Lung (tissue), 12 donors: ENCODE measurements around the gene PAPSS1. TPM values are rescaled to one million over a fixed set of nuclear protein-coding genes. Genes with fewer than 3 reads are reported as not detected.

Experiments used
- ATAC-seq: fragments of 200-7000 bp; cut with Tn5 transposase; one replicate; pipeline ENCODE4 v1.9.1; 2020; ENCODE audit warnings: moderate number of reproducible peaks; ENCODE audit not compliant: insufficient read depth, low FRiP score
- DNase-seq, 3 donors: peaks; one replicate each; pipeline ENCODE4 v3.0.0-alpha.2; 2013 to 2017
- H3K27ac ChIP-seq, 2 donors: one replicate each; pipeline ENCODE4 v1.5.1; 2013; ENCODE audit warnings: mild to moderate bottlenecking in 2 of 2, moderate library complexity in 2 of 2, control low read depth in 1 of 2, inconsistent platforms in 1 of 2, low read depth in 1 of 2, low read length in 1 of 2
- H3K27me3 ChIP-seq, 3 donors: one replicate each; pipeline ENCODE4 v1.5.1; 2013; ENCODE audit warnings: low read length in 2 of 3; ENCODE audit not compliant: control insufficient read depth in 3 of 3, insufficient read depth in 3 of 3
- H3K36me3 ChIP-seq, 4 donors: one replicate each; pipeline ENCODE4 v1.5.1; 2013; ENCODE audit warnings: low read length in 4 of 4, mild to moderate bottlenecking in 1 of 4, moderate library complexity in 1 of 4; ENCODE audit not compliant: control insufficient read depth in 4 of 4, insufficient read depth in 4 of 4
- H3K4me1 ChIP-seq, 5 donors: one replicate each; pipeline ENCODE4 v1.5.1; 2013; ENCODE audit warnings: low read length in 5 of 5, mild to moderate bottlenecking in 2 of 5, moderate library complexity in 1 of 5; ENCODE audit not compliant: control insufficient read depth in 5 of 5, insufficient read depth in 5 of 5
- H3K4me3 ChIP-seq: one replicate; pipeline ENCODE4 v1.5.1; 2013; ENCODE audit warnings: mild to moderate bottlenecking, control low read depth, moderate library complexity
- H3K9ac ChIP-seq, 2 donors: one replicate each; pipeline ENCODE4 v1.5.1; 2013; ENCODE audit warnings: low read length in 2 of 2, control low read depth in 1 of 2; ENCODE audit not compliant: insufficient read depth in 1 of 2
- H3K9me3 ChIP-seq, 4 donors: one replicate each; pipeline ENCODE4 v1.5.1; 2013; ENCODE audit warnings: low read length in 3 of 4, mild to moderate bottlenecking in 1 of 4, moderate library complexity in 1 of 4; ENCODE audit not compliant: control insufficient read depth in 4 of 4, insufficient read depth in 3 of 4
- CTCF ChIP-seq: IDR thresholded peaks from 2 replicates; pipeline ENCODE4 v1.5.1; 2012; ENCODE audit warnings: mild to moderate bottlenecking; ENCODE audit errors: control extremely low read depth, extremely low read depth
- WGBS, 2 donors: extraction: QIAGEN DNeasy Blood & Tissue Kit; methylation state at CpG; one replicate each; pipeline ENCODE4 v1.1.7; 2013; 5-methylcytosine and 5-hydroxymethylcytosine counted together
- polyA plus RNA-seq, 2 donors: library from polyadenylated mRNA; stranded (reverse); fragments of 200-250 nt; gene quantifications; one replicate each; pipeline ENCODE4 v1.2.1, GENCODE V29; 2013
- total RNA-seq, 2 donors: library from RNA; depleted of rRNA in 1 of 2; stranded (reverse); fragments of >200 nt in 1 of 2; gene quantifications; one replicate each; pipeline ENCODE4 v1.2.1, GENCODE V29; 2014 to 2021
- donor health status: control.
- donor health status: control.
- donor health status: Bipolar disorder and iron deficiency.
- donor health status: healthy.
- donor health status: DM: yes; HTN: yes; CAD: no.

Gene PAPSS1
- total and polyA plus RNA-seq, 4 donors = 39.5 to 71.7 (median 55.3) TPM

GRCh38 chr4:107746161-107746560 lies 26.1 kb upstream of the PAPSS1 start:
- Histone ChIP-seq H3K27me3 (no peaks in the 10 kb centered on the region), H3K36me3 (no peaks in the 10 kb centered on the region), H3K9ac (no peak overlapping the region), H3K4me3 (no peak overlapping the region), H3K4me1 (peaks cover 0 to 3% (median 0%) of the 10 kb centered on the region in 5 donors), H3K9me3 (peaks cover 0 to 4% (median 0%) of the 10 kb centered on the region in 4 donors), H3K27ac (no peak overlapping the region)
- DNase-seq (no peak), ATAC-seq (no peak)
- 92 to 94% methylated on average over 1 of the region's 1 CpG for WGBS, 2 donors
- TF ChIP-seq CTCF = no peak

- Histone ChIP-seq H3K9me3 (peaks cover 0 to 4% (median 0%) of the 10 kb centered on the region in 4 donors), H3K27ac (no peak overlapping the region), H3K27me3 (no peaks in the 10 kb centered on the region), H3K9ac (no peak overlapping the region), H3K4me1 (peaks cover 0 to 10% (median 3%) of the 10 kb centered on the region in 5 donors), H3K36me3 (no peaks in the 10 kb centered on the region), H3K4me3 (no peak overlapping the region)
- ATAC-seq (no peak), DNase-seq (no peak)
- no peak for TF ChIP-seq CTCF
Measured at GRCh38 chr4:107744532-107744931, 24.5 kb upstream of the PAPSS1 start.

GRCh38 chr4:107743532-107743931 lies 23.5 kb upstream of the PAPSS1 start:
- no peak overlapping the region for H3K27ac ChIP-seq
- H3K9me3 ChIP-seq = peaks cover 0 to 4% (median 0%) of the 10 kb centered on the region in 4 donors
- peaks cover 0 to 10% (median 3%) of the 10 kb centered on the region in 5 donors for H3K4me1 ChIP-seq
- no peak overlapping the region for H3K4me3 ChIP-seq
- no peak for TF ChIP-seq CTCF
- DNase-seq = no peak
- H3K9ac ChIP-seq = no peak overlapping the region
- 36 to 50% methylated on average over 1 of the region's 1 CpG for WGBS, 2 donors
- no peaks in the 10 kb centered on the region for H3K36me3 ChIP-seq
- ATAC-seq = no peak
- H3K27me3 ChIP-seq = no peaks in the 10 kb centered on the region

GRCh38 chr4:107742791-107743190 lies 22.8 kb upstream of the PAPSS1 start:
- H3K9me3 ChIP-seq = peaks cover 0 to 4% (median 0%) of the 10 kb centered on the region in 4 donors
- no peak for ATAC-seq
- H3K27me3 ChIP-seq = no peaks in the 10 kb centered on the region
- no peaks in the 10 kb centered on the region for H3K36me3 ChIP-seq
- H3K9ac ChIP-seq = no peak overlapping the region
- peaks cover 0 to 10% (median 3%) of the 10 kb centered on the region in 5 donors for H3K4me1 ChIP-seq
- DNase-seq = no peak
- H3K27ac ChIP-seq = no peak overlapping the region
- 92 to 98% methylated on average over 1 of the region's 1 CpG for WGBS, 2 donors
- H3K4me3 ChIP-seq = no peak overlapping the region
- no peak for TF ChIP-seq CTCF
